Esophagus squamous epithelium (tissue), 5 donors: Measurements from ENCODE around the gene SLC38A11. TPM values are rescaled to one million over a fixed set of nuclear protein-coding genes. Genes with fewer than 3 reads are reported as not detected.

Source experiments
- DNase-seq: peaks from one replicate; lab custom pipeline; 2025; lab: John Stamatoyannopoulos, UW
- H3K27ac ChIP-seq, 4 donors: fragments of 200-600 bp; sonication (generic); one replicate each; pipeline ENCODE4 v1.5.1; 2016 to 2019; ENCODE audit warnings: mild to moderate bottlenecking in 1 of 4
- H3K27me3 ChIP-seq, 4 donors: fragments of 200-600 bp; sonication (generic); 1 replicate in 3 of 4; 2 replicates in 1 of 4; pipeline versions ENCODE4 v1.5.1 to v1.6.0; 2017 to 2021; ENCODE audit warnings: antibody characterized with exemption in 1 of 4
- H3K36me3 ChIP-seq, 3 donors: fragments of 200-600 bp; sonication (generic); one replicate each; pipeline ENCODE4 v1.5.1; 2016 to 2019
- H3K4me1 ChIP-seq, 3 donors: fragments of 200-600 bp; sonication (generic); one replicate each; pipeline ENCODE4 v1.5.1; 2017 to 2019
- H3K4me3 ChIP-seq, 4 donors: fragments of 200-600 bp; sonication (generic); 1 replicate in 3 of 4; 2 replicates in 1 of 4; pipeline ENCODE4 v1.5.1; 2016 to 2019; ENCODE audit warnings: mild to moderate bottlenecking in 2 of 4, moderate library complexity in 1 of 4
- H3K9me3 ChIP-seq, 3 donors: fragments of 200-600 bp; sonication (generic); one replicate each; pipeline ENCODE4 v1.5.1; 2016 to 2019
- POLR2A ChIP-seq, 4 donors: fragments of 450-650 bp; IDR thresholded peaks; one replicate each; pipeline ENCODE4 v1.6.1; 2017; ENCODE audit warnings: antibody characterized with exemption in 4 of 4, mild to moderate bottlenecking in 4 of 4, moderate library complexity in 3 of 4
- WGBS, 2 donors: methylation state at CpG; one replicate each; pipeline ENCODE4 v1.1.5; 2018; 5-methylcytosine and 5-hydroxymethylcytosine counted together
- intact Hi-C: fragments of 100-400 bp; cut with DNase I; formaldehyde crosslinking; loops from one replicate; pipeline ENCODE4 v1.15.0; 2022
- total RNA-seq, 4 donors: library from RNA; depleted of rRNA; stranded (reverse); fragments of >200 nt; gene quantifications; one replicate each; pipeline ENCODE4 v1.1.0, GENCODE V29; 2016
- TF ChIP-seq, protein P1 (sequence below), 6 experiments: fragments of 450-650 bp in 4 of 6; fragments of 200-600 bp in 2 of 6; sonication (generic) in 2 of 6; IDR thresholded peaks; one replicate each; pipeline ENCODE4 v1.5.1; 2016 to 2019; ENCODE audit warnings: antibody characterized with exemption in 6 of 6, mild to moderate bottlenecking in 4 of 6, moderate library complexity in 4 of 6
- donor health status: DM: yes; HTN: yes; CAD: no.

SLC38A11 gene
- total RNA-seq, 4 donors from 2014 or later: 0.47 to 2.5 (median 0.66) TPM; not detected in 1

DNA sequence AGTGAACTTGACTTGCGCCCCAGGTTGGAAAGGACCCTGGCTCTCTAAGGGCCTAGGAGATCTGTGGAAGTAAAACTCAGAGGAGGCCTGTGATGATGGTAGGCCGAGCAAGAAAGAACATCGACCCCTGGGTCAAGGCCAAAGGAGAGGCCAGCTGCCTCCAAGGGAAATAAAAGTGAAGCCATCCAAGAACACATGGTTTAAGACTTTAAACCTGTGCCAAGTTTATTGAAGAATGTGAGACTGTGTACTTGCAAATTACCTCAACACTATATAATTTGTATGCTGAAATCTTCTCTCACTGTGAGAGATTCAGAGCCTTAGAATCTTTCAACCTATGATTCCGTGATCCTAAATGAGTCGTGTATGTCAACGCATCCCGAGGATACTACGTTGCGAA lies 73.0 kb downstream of the SLC38A11 start:
- H3K36me3 ChIP-seq: no peaks in the 10 kb centered on the region
- H3K27ac ChIP-seq: no peak overlapping the region
- no peak overlapping the region for H3K4me3 ChIP-seq
- 65 to 84% methylated on average over 9 of the region's 9 CpGs for WGBS, 2 donors
- peaks cover 0 to 16% (median 3%) of the 10 kb centered on the region in 3 donors for H3K4me1 ChIP-seq
- no peak for DNase-seq
- TF ChIP-seq, protein P1, sequence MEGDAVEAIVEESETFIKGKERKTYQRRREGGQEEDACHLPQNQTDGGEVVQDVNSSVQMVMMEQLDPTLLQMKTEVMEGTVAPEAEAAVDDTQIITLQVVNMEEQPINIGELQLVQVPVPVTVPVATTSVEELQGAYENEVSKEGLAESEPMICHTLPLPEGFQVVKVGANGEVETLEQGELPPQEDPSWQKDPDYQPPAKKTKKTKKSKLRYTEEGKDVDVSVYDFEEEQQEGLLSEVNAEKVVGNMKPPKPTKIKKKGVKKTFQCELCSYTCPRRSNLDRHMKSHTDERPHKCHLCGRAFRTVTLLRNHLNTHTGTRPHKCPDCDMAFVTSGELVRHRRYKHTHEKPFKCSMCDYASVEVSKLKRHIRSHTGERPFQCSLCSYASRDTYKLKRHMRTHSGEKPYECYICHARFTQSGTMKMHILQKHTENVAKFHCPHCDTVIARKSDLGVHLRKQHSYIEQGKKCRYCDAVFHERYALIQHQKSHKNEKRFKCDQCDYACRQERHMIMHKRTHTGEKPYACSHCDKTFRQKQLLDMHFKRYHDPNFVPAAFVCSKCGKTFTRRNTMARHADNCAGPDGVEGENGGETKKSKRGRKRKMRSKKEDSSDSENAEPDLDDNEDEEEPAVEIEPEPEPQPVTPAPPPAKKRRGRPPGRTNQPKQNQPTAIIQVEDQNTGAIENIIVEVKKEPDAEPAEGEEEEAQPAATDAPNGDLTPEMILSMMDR (IDR thresholded peaks at IDR 0.05): no peak
- TF ChIP-seq POLR2A (IDR thresholded peaks at IDR 0.05): no peak
- no peaks in the 10 kb centered on the region for H3K27me3 ChIP-seq
- intact Hi-C loops: no loop called here
- no peaks in the 10 kb centered on the region for H3K9me3 ChIP-seq

DNA sequence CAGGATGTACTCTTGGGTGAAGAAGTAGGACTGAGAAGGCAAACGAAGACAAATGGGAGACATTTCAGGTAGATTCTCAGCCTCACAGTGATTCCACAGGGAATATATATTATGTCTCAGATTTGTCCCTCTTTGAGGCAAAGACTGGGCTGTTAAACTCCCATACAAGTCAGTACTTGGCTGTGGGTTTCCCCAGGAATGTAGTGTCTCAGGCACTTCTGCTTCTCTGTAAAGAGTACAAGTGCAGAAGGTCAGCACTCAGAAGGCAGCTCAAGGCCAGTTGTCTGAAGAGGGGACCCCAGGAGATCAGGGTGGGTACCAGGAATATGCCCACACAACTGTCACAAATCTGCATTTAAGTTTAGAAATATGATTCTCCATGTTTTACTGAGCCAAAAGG lies 73.8 kb downstream of the SLC38A11 start:
- DNase-seq: no peak
- WGBS, 2 donors: 46 to 65% methylated on average over 1 of the region's 1 CpG
- H3K36me3 ChIP-seq: no peaks in the 10 kb centered on the region
- intact Hi-C loops: no loop called here
- H3K9me3 ChIP-seq: no peaks in the 10 kb centered on the region
- no peak overlapping the region for H3K27ac ChIP-seq
- H3K4me1 ChIP-seq: peaks cover 0 to 16% (median 3%) of the 10 kb centered on the region in 3 donors
- no peaks in the 10 kb centered on the region for H3K27me3 ChIP-seq
- H3K4me3 ChIP-seq: no peak overlapping the region
- TF ChIP-seq, protein P1 (IDR thresholded peaks at IDR 0.05): no peak
- TF ChIP-seq POLR2A (IDR thresholded peaks at IDR 0.05): no peak

DNA sequence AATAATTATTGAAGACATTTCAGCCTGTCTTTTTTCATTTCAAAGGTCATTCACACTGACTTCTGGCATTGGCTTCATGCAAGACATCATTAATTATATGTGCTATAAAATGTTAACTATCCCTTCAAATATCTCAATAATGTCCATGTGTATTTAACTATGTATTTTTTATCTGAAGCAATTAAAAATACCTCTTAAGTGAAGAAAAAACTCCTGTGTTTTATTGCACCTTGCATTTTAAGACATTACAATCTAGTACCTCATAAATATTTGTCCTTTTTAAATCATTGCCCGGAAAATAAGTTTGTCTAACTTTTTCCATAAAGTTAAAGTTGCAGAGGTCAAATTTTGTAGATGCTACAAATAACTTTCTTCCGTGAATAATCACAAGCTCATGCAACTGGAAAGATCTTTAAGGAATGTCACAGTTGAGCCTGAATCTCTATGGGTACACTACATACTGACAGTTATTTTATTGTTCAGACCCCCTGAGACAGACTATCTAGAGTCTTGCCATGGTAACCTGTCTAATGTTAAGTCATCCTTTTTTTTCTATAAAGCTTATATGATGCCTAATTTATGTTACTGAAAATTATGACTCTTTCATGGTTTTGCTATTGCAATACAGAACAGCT lies 75.3 kb downstream of the SLC38A11 start:
- Histone ChIP-seq H3K27me3 (no peaks in the 10 kb centered on the region), H3K27ac (no peak overlapping the region), H3K4me3 (no peak overlapping the region), H3K9me3 (no peaks in the 10 kb centered on the region), H3K4me1 (peaks cover 0 to 16% (median 3%) of the 10 kb centered on the region in 3 donors), H3K36me3 (no peaks in the 10 kb centered on the region)
- TF ChIP-seq, protein P1 (IDR thresholded peaks at IDR 0.05): no peak
- TF ChIP-seq POLR2A (IDR thresholded peaks at IDR 0.05): no peak
- intact Hi-C loops: no loop called here
- WGBS, 2 donors: 67 to 77% methylated on average over 2 of the region's 2 CpGs
- DNase-seq: no peak

DNA sequence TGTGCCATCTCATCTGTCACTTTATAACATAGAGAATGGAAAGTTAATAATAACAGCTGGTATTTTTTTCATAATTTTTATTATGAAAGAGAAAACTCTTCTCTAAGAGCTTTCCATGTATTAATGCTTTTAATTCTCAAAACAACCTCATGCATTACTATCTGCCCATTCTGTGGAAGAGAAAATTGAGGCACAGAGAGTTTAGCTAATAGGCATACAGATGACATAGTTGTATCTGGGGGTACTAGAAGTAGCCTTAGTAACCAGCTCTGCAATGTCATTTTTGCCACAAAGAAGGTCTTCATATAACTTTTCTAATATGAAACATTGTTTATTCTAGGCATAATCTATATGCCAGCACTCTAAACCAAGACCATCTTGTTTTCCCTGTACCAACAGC lies 77.4 kb downstream of the SLC38A11 start:
- Histone ChIP-seq H3K36me3 (no peaks in the 10 kb centered on the region), H3K27ac (no peak overlapping the region), H3K4me3 (no peak overlapping the region), H3K4me1 (peaks cover 0 to 23% (median 3%) of the 10 kb centered on the region in 3 donors), H3K27me3 (no peaks in the 10 kb centered on the region), H3K9me3 (no peaks in the 10 kb centered on the region)
- DNase-seq: no peak
- intact Hi-C loops: no loop called here
- TF ChIP-seq POLR2A (IDR thresholded peaks at IDR 0.05): no peak
- TF ChIP-seq, protein P1 (IDR thresholded peaks at IDR 0.05): no peak

DNA sequence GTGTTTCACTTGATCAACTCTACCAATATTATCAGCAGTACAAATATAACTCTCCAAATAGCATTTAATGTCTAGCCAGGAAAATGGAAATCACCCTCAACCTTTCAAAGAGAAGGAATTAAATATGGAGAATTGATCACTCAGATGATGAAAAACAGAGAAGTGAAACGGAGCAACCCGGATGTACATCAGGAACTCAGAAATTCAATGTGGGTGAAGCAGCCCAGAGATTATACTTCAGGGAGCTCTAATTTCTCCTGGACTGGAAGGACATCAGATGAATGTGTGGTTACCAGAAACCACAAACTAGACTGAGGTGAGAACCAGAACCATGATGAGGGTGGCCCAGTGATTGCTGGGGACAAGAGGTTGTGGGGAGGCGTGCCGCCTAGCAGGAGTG lies 78.2 kb downstream of the SLC38A11 start:
- H3K9me3 ChIP-seq: no peaks in the 10 kb centered on the region
- no peak overlapping the region for H3K4me3 ChIP-seq
- no peaks in the 10 kb centered on the region for H3K27me3 ChIP-seq
- H3K4me1 ChIP-seq: peaks cover 0 to 25% (median 1%) of the 10 kb centered on the region in 3 donors
- H3K27ac ChIP-seq: no peak overlapping the region
- TF ChIP-seq, protein P1 (IDR thresholded peaks at IDR 0.05): no peak
- TF ChIP-seq POLR2A (IDR thresholded peaks at IDR 0.05): no peak
- WGBS, 2 donors: 93 to 97% methylated on average over 4 of the region's 4 CpGs
- H3K36me3 ChIP-seq: no peaks in the 10 kb centered on the region
- no peak for DNase-seq
- intact Hi-C loops: no loop called here
